Left ventricle myocardium inferior (tissue), 1 donor: ENCODE measurements around the gene NFIB. TPM values are rescaled to one million over a fixed set of nuclear protein-coding genes. Genes with fewer than 3 reads are reported as not detected.

Experiments used
- DNase-seq: peaks from one replicate; pipeline ENCODE4 v3.0.0-alpha.2; 2020
- H3K27ac ChIP-seq: fragments of 200-600 bp; replicated peaks from 2 replicates; pipeline ENCODE4 v1.8.0; 2021
- H3K27me3 ChIP-seq: fragments of 200-600 bp; 2 replicates; pipeline ENCODE4 v1.8.0; 2021; ENCODE audit warnings: low read depth
- H3K36me3 ChIP-seq: fragments of 200-600 bp; 2 replicates; pipeline ENCODE4 v1.8.0; 2021
- H3K4me1 ChIP-seq: fragments of 200-600 bp; 2 replicates; pipeline ENCODE4 v1.8.0; 2021
- H3K4me3 ChIP-seq: fragments of 200-600 bp; 2 replicates; pipeline ENCODE4 v1.8.0; 2021; ENCODE audit warnings: mild to moderate bottlenecking, moderate library complexity
- H3K9me3 ChIP-seq: fragments of 200-600 bp; replicated peaks from 2 replicates; pipeline ENCODE4 v1.8.0; 2021
- CTCF ChIP-seq: fragments of 200-600 bp; IDR thresholded peaks from 2 replicates; pipeline ENCODE4 v1.8.0; 2021; ENCODE audit warnings: antibody characterized with exemption, mild to moderate bottlenecking, borderline replicate concordance
- intact Hi-C: fragments of 100-400 bp; cut with micrococcal nuclease; formaldehyde crosslinking; loops from one replicate; pipeline ENCODE4 v1.11.0; 2022
- total RNA-seq: library from RNA; stranded (reverse); fragmentation: NEBNext Ultra II Directional; extraction: Animal tissue kit (Norgen Biotek cat#: 25700); gene quantifications from one replicate; pipeline ENCODE4 v1.2.1, GENCODE V29; 2021
- donor health status: DM: no; HTN: yes; CAD: no; lungs with severe emphysema.

The NFIB gene
- total RNA-seq, 1 donor from 2014 or later: 110 TPM

GRCh38 chr9:14258660-14259239 is 55.2 kb downstream of the NFIB start:
- Histone ChIP-seq H3K27ac (peak overlapping the region; percentile 71), H3K4me3 (no peak overlapping the region), H3K27me3 (no peaks in the 10 kb centered on the region), H3K4me1 (peaks cover 98% of the 10 kb centered on the region), H3K9me3 (no peaks in the 10 kb centered on the region), H3K36me3 (peaks cover 13% of the 10 kb centered on the region)
- intact Hi-C loops: no loop called here
- no peak for TF ChIP-seq CTCF
- DNase-seq: no peak

GRCh38 chr9:14258156-14258555 is 55.8 kb downstream of the NFIB start:
- intact Hi-C loops: no loop called here
- Histone ChIP-seq H3K9me3 (no peaks in the 10 kb centered on the region), H3K4me3 (no peak overlapping the region), H3K27me3 (no peaks in the 10 kb centered on the region), H3K36me3 (peaks cover 13% of the 10 kb centered on the region), H3K4me1 (peaks cover 98% of the 10 kb centered on the region), H3K27ac (peak overlapping the region; percentile 71)
- DNase-seq: no peak
- no peak for TF ChIP-seq CTCF

GRCh38 chr9:14256588-14256987 is 57.4 kb downstream of the NFIB start:
- no peak for TF ChIP-seq CTCF
- peak overlapping the region; percentile 71 for H3K27ac ChIP-seq
- no peaks in the 10 kb centered on the region for H3K9me3 ChIP-seq
- intact Hi-C loops: no loop called here
- H3K27me3 ChIP-seq: no peaks in the 10 kb centered on the region
- peaks cover 98% of the 10 kb centered on the region for H3K4me1 ChIP-seq
- H3K4me3 ChIP-seq: no peak overlapping the region
- H3K36me3 ChIP-seq: peaks cover 13% of the 10 kb centered on the region
- no peak for DNase-seq

- peak overlapping the region; percentile 39 for H3K4me3 ChIP-seq
- H3K4me1 ChIP-seq: peaks cover 98% of the 10 kb centered on the region
- TF ChIP-seq CTCF: no peak
- peak; percentile 87 for DNase-seq
- H3K27me3 ChIP-seq: no peaks in the 10 kb centered on the region
- peak overlapping the region; percentile 76 for H3K27ac ChIP-seq
- H3K36me3 ChIP-seq: peaks cover 13% of the 10 kb centered on the region
- intact Hi-C loops: no loop called here
- no peaks in the 10 kb centered on the region for H3K9me3 ChIP-seq
Observed at GRCh38 chr9:14251154-14252071, 62.5 kb downstream of the NFIB start.

GRCh38 chr9:14250794-14251153 is 63.2 kb downstream of the NFIB start:
- no peak for TF ChIP-seq CTCF
- Histone ChIP-seq H3K9me3 (no peaks in the 10 kb centered on the region), H3K27me3 (no peaks in the 10 kb centered on the region), H3K27ac (peak overlapping the region; percentile 76), H3K36me3 (peaks cover 13% of the 10 kb centered on the region), H3K4me1 (peaks cover 98% of the 10 kb centered on the region), H3K4me3 (no peak overlapping the region)
- intact Hi-C loops: no loop called here
- no peak for DNase-seq
